Measurements from ENCODE around the gene SHOC2. TPM values are rescaled to one million over a fixed set of nuclear protein-coding genes. Genes with fewer than 3 reads are reported as not detected.
A peak's percentile ranks its signal among the peaks of the same experiment; 100 is the strongest.

Gene SHOC2
- total RNA-seq: 100 to 1,000 TPM in 1 of 4 donors, 10 to 100 TPM in 3; 38.6 to 124 (median 68.2) TPM

DNA sequence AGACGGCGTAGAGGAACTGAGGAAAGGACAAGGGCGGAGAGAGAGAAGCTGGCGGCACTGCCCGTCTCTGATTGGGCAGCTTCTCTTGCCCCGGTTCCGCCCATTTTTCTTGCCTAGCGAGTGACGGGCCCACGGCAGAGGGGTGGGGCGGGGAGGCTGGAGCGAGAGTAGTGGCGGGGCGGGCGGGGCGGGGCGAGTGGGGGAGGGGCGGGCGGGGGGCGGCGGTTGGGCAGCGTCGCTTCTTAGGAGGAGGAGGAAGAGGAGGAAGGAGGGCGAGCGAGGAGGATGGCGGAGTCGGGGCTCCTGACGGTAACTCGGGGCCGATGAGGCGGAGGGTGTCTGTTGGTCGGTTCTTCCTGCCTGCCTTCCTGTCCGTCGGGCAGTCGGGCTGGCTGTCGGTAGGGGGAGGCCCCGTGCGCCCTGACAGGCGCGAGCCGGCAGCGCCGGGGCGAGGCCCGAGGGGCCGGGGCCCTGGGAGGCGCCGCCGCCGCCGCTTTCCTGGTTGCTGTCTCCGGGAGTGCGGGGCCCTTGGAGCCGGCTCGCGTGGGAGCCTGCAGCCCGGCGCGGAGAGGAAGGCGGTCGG is at the start of gene SHOC2:
Gene SHOC2, plus strand, starts transcription at position 256 of the 583 bp plus-strand sequence. CDS start 44,755 bp downstream, outside the sequence.
- H3K4me3 ChIP-seq: peak within 1 kb of the TSS; percentile 74 to 83 (median 81)
- peak; percentile 98 to 100 (median 98) for DNase-seq

DNA sequence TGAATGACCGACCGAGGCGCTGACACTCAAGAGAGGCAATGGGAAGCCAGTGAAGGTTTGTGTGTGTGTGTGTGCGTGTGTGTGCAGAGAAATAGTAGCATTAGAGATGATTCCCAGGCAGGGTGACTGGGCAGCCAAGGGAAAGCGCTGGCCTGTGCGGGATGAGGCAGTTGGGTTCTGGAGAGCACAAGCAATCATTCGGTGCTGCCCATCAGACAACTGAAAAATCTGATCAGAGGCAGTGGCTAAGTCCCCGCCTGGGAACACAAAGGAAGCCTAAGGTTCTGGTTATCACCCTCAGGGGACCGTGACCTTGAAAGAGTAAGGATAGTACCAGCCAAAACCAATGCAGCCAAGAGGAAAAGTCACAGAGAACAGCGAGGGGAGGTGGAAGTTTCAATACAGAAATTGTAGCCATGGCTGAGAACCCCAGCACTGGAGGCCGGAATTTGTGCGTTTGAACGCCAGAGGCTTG is 48.5 kb upstream of the SHOC2 start:
- Histone ChIP-seq H3K9me3 (no peaks in the 10 kb centered on the region), H3K4me1 (peaks cover 0 to 43% (median 35%) of the 10 kb centered on the region in 4 donors), H3K27me3 (no peaks in the 10 kb centered on the region), H3K36me3 (peaks cover 0 to 3% (median 0%) of the 10 kb centered on the region in 3 donors), H3K27ac (peak overlapping the region; percentile 96 to 99 (median 98)), H3K4me3 (peak overlapping the region; percentile 74 to 98 (median 82))
- TF ChIP-seq POLR2A (IDR thresholded peaks at IDR 0.05): no peak
- DNase-seq: no peak

More for the DNA sequence above, at the start of gene SHOC2:
- H3K9me3 ChIP-seq: no peaks in the 10 kb centered on the region
- H3K27me3 ChIP-seq: no peaks in the 10 kb centered on the region
- peaks cover 0 to 23% (median 3%) of the 10 kb centered on the region in 4 donors for H3K4me1 ChIP-seq
- TF ChIP-seq, protein P1, sequence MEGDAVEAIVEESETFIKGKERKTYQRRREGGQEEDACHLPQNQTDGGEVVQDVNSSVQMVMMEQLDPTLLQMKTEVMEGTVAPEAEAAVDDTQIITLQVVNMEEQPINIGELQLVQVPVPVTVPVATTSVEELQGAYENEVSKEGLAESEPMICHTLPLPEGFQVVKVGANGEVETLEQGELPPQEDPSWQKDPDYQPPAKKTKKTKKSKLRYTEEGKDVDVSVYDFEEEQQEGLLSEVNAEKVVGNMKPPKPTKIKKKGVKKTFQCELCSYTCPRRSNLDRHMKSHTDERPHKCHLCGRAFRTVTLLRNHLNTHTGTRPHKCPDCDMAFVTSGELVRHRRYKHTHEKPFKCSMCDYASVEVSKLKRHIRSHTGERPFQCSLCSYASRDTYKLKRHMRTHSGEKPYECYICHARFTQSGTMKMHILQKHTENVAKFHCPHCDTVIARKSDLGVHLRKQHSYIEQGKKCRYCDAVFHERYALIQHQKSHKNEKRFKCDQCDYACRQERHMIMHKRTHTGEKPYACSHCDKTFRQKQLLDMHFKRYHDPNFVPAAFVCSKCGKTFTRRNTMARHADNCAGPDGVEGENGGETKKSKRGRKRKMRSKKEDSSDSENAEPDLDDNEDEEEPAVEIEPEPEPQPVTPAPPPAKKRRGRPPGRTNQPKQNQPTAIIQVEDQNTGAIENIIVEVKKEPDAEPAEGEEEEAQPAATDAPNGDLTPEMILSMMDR (IDR thresholded peaks at IDR 0.05): peak in 4 of 6 experiments; percentile 14 to 32 (median 25)
- TF ChIP-seq POLR2A (IDR thresholded peaks at IDR 0.05): peak in 1 of 2 donors; percentile 68
- peak within 1 kb of the TSS; percentile 88 to 97 (median 94) for H3K27ac ChIP-seq
- H3K36me3 ChIP-seq: no peaks in the 10 kb centered on the region

DNA sequence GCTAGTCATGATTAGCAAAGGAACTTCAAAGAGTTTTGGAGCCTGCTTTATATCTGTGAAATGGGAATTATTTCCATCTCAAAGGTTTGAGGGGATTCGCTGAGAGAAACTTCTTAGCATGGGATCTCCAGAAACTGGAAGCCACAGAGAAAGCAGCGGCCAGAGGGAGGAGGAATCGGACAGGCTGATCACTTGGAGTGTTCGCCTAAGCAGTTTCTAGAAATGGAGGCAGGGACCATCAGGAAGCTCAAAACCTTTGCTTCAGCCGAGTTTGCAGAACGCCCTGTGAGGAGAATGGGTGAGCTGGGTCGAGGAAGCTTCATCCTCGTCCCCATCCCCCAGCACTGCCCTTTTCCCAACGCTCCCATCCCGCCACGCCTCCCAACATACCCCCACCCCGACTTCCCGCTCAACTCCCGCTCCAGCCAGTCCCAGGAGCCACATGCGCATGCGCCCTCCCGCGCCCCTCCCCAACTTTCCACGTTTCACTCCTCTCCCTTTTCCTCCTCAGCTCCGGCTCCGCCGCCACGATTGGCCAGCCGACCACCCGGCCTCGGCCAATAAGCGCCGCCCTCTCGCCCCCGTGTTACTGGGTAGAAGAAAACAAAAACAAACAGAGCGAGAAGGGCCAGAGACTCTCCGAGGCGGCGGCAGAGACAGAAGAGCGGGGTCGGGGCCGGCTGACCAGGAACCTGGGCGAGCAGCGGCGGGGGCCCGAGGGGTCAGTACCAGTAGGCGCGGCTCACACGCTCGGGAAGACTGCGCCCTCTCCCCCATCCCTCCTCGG is 47.9 kb upstream of the SHOC2 start, which contains the start of gene PDCD4:
Gene PDCD4, plus strand, starts transcription at position 631 of the 787 bp plus-strand sequence. CDS start 4,100 bp downstream, outside the sequence.
- Histone ChIP-seq H3K9me3 (no peaks in the 10 kb centered on the region), H3K27me3 (no peaks in the 10 kb centered on the region), H3K4me1 (peaks cover 0 to 37% (median 29%) of the 10 kb centered on the region in 4 donors), H3K27ac (peak within 1 kb of the TSS; percentile 96 to 99 (median 98)), H3K4me3 (peak within 1 kb of the TSS; percentile 74 to 98 (median 82)), H3K36me3 (peaks cover 0 to 9% (median 0%) of the 10 kb centered on the region in 3 donors)
- TF ChIP-seq, protein P1 (IDR thresholded peaks at IDR 0.05): no peak
- peak; percentile 93 to 97 for TF ChIP-seq POLR2A (IDR thresholded peaks at IDR 0.05)
- peak; percentile 99 to 100 (median 99) for DNase-seq

DNA sequence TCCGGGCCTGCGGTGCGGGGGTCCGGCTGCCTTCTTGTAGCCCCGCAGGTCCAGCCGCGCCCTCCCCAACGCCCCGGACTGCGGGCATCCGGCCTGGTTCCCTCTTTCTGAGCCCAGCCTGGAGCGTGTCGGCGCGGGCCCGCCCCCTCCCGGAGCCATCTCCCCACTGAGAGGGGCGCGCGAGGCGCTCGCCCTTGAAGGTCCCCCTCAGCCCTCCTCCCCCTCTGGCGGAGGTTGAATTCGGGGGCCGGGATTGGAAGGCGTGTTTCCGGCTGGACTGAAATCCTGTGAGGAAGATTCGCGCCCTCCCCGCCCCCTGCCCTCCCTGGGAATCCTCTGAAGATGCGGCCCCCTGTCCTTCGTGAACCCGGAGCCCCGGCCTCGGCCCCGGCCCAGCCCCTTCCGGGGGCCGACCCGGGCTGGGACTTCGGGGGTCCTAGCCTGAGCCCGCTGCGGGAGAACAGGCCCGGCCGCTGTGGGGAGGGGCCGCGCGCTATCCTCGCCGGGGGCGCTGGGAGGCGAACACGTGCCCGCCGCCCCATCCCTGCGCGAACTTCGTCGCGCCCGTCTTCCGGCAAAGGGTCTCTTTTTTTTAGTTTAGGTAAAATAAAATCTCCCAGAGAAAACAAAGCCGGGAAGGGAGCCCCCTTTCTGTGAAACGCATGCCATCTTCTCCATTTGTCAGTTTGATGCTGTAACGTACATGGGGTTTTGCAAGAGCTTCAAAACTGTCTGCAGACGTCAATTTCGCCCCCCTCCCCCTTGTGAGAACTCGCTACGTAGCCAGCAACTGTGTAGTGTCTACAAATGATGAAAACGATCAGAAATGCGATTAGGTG is 47.0 kb upstream of the SHOC2 start:
- DNase-seq: peak; percentile 76 to 86 (median 82)
- H3K27ac ChIP-seq: peak overlapping the region; percentile 96 to 99 (median 98)
- no peak for TF ChIP-seq POLR2A (IDR thresholded peaks at IDR 0.05)
- TF ChIP-seq, protein P1 (IDR thresholded peaks at IDR 0.05): peak in 2 of 6 experiments; percentile 3 to 11

DNA sequence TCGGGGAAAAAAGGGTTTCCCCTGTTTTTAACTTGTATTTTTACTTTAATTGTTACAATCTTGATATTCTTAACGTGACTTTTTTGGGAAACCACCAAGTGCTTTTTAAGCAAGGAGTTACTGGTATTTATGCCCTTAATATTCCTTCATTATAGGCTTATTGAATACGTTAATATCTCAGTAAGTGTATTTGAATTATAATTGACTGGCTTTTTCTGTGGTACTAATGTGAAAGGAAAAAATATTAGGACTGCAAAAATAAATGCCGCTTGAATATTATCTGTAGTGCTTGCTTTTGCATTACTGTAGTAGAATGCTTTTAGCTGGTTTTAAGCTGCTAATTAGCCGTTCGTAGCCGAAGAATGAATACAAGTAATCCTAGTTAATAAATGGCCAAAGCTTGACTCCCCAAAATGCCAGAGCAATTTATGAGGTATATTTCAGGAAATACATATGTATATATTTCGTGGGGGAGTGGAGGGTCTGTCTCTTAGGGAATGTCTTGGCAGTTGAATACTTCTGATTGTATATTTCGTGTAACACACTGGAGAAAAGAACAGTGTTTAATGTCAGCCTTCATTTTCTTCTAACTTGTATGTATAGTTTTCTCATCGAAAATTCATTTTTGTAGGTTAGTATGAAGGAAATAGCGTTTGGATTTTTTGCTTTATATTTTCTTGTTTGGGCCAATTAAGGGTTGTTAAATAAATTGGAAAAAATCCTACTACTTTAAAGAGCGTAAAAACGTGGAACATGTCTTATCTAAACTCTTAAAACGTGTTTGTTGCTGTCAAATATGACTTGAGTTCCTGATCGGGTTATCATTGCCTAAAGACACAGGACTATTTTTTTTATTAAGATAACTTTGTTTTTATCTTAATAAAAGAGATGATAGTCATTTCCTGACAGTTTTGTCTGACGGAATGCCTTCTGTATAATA is 46.1 kb upstream of the SHOC2 start:
- H3K27me3 ChIP-seq: no peaks in the 10 kb centered on the region
- H3K4me3 ChIP-seq: peak overlapping the region; percentile 74 to 98 (median 82)
- peaks cover 0 to 24% (median 16%) of the 10 kb centered on the region in 4 donors for H3K4me1 ChIP-seq
- peaks cover 0 to 24% (median 0%) of the 10 kb centered on the region in 3 donors for H3K36me3 ChIP-seq
- no peak for DNase-seq
- TF ChIP-seq, protein P1 (IDR thresholded peaks at IDR 0.05): no peak
- TF ChIP-seq POLR2A (IDR thresholded peaks at IDR 0.05): peak; percentile 14 to 34
- H3K27ac ChIP-seq: peak overlapping the region; percentile 96 to 99 (median 98)
- H3K9me3 ChIP-seq: no peaks in the 10 kb centered on the region

More for the DNA sequence above, 47.0 kb upstream of the SHOC2 start:
- Histone ChIP-seq H3K4me1 (peaks cover 0 to 28% (median 23%) of the 10 kb centered on the region in 4 donors), H3K4me3 (peak overlapping the region; percentile 74 to 98 (median 82)), H3K9me3 (no peaks in the 10 kb centered on the region), H3K36me3 (peaks cover 0 to 17% (median 0%) of the 10 kb centered on the region in 3 donors), H3K27me3 (no peaks in the 10 kb centered on the region)

All from Peyer's patch (tissue), 4 donors.